AG08396 (cell line): ENCODE data around the gene NCS1.
"Not testable (repeated sequence)": the region's sequence is repeated elsewhere in the genome, so short reads cannot be mapped to it uniquely, and the experiment has no call there.

ENCODE experiments used
- DNase-seq: peaks from one replicate; pipeline ENCODE4 v3.0.0; 2012; ENCODE audit warnings: low spot score, mixed read lengths

The NCS1 gene

DNA sequence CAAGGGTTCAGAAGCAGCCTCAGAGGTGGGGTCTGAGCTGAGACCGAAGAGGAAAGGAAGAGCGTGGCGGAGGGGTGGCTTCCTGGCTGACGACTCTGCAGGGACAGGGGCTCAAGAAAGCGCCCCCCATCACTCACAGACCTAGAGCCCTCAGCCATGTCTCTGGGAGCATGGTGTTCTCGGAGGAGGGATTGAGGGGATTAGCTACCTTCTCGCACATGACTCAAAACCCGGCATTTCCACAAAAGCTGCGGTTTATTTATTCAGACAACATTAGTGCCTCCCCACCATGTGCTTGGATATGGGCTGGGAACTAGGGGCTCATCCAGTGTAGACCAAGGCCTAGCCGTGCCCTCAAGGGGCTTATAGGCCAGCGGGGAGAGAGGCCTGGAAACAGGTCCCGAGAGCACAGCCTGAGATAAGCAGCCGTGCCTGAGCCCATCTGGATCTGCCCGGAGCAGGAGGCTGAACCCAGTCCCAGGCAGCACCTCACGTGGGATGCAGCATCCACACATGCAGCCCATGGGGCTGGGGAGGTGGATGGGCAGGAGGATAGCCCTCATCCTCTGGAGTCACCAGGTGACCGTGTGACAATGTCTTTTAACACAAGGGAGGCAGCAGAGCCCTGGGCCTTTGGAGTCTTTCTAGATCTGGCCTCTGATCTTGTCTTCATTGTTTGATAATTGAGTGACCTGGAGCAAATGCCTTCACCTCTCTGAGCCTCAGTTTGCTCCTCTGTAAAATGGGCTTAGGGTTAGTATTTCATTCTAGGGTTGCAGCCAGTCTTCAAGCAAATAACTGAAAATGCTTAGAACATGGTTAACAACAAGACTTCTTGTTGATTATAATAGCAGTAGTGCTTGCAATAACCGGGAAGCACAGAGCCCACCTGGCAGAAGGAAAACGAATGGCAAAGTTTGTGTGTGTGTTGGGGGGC, 92.5 kb downstream of the NCS1 start:
- DNase-seq, result no peak

DNA sequence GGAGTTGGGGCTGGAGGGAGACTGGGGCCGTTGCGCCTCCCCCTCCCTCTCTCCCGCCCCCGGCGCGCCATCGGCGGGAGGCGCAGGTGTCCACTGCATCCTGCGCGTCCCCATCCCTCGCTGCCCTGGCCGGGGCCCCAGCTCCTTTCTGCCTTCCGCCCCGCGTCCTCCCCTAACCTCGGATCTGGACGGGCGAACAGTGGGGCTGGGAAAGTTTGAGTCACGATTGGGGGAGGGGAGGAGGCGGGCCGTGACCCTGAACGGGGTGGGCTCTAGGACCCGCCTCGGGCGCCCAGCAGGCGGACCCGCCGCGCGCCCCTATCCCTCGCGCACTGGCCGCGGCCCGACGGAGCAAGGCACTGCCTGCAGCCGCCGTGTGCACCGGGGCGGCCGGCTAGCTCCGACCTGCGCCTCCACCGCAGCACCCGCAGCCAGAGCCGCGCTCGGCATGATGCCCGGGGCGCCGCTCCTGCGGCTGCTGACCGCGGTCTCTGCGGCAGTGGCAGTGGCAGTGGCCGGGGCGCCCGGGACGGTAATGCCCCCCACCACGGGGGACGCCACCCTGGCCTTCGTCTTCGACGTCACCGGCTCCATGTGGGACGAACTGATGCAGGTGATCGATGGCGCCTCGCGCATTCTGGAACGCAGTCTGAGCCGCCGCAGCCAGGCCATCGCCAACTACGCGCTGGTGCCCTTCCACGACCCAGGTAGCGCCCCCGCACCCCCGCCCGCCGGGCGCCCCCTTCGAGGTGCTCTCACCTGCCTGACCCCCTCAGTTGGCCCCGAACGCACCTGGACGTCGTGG, 93.4 kb downstream of the NCS1 start, which contains the start of gene HMCN2:
TSS of gene HMCN2 (plus strand) at position 330 of the 805 bp plus-strand sequence. CDS start at position 449, 119 bp downstream.
- no peak for DNase-seq

DNA sequence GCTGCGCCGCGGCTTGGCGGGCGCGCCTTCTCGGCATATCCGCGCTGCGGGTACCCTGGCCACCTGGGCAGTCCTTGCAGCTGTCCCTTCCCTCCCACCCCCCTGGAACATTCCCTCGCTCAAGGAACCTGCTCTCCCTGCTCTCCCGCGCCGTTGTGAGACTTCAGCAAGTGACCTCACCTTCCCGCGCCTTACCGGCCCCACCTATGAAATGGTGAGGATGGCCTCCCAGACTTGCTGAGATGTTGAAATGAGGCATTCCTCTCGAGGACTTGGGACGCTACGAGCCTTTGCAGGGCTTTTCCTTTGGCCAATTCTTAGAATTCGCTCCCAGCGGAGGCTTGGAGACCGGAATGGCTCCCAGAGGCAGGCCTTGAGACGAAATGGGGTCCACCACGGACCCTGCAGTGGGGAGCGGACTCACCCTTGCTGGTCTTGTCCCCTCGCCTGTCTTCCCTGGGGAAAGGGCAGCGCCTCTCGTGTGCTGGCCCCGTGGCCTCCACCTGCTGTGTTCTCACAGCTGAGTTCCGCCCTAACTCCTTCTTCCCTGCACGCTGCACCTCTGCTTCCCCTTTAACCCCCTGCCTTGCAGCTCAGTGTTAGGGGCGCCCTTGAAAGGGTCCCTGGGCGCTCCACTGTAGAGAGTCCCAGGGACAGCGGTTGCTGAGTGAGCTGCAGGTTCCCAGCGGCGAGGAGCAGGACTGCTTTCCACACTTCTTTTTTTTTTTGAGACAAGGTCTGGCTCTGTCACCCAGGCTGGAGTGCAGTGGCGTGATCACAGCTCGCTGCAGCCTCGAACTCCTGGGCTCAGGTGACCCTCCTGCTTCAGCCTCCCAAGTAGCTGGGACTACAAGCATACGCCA, 94.3 kb downstream of the NCS1 start:
- no peak for DNase-seq

DNA sequence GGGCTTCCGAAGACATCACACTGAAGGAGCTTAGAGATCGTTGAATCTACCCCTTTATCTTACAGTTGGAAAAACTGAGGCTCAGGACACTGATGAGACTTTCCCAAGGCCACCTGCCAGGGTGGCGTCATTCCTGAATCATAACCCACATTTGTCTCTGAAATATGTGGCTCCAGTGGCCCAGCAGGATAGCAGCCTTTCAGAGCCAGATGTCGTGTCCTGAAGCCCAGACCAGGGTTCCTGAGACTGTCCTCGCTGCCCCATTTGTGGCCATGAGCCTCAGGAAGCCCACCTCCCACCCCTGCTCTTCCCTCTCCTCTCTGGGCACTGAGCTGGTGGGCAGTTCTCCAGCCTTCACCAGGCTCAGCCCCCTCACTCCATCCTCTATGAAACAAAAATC, 95.7 kb downstream of the NCS1 start:
- DNase-seq, result no peak

GRCh38 chr9:130268521-130269211, 96.5 kb downstream of the NCS1 start:
- DNase-seq, result no peak

DNA sequence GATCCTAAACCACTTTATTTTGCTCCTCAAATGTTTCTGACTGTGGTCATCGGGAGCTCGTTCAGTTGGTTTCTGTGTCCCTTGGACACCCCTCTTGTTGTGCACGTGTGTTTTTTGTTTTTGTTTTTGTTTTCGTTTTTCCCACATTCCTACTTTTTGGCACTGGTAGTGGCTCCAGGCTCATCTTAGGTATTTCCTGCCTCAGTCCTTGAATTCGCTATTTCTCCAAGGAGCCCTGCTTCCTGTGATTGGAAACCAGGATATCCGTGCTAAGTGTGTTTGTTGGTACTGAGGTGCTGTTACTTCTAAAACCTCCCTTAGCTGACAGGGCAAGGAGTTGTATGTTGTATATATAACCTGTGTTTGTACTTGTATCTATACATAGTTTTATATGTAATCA, 99.3 kb downstream of the NCS1 start:
- DNase-seq, result no peak

- no peak for DNase-seq
Measured at GRCh38 chr9:130275156-130275555, 103.0 kb downstream of the NCS1 start.

DNA sequence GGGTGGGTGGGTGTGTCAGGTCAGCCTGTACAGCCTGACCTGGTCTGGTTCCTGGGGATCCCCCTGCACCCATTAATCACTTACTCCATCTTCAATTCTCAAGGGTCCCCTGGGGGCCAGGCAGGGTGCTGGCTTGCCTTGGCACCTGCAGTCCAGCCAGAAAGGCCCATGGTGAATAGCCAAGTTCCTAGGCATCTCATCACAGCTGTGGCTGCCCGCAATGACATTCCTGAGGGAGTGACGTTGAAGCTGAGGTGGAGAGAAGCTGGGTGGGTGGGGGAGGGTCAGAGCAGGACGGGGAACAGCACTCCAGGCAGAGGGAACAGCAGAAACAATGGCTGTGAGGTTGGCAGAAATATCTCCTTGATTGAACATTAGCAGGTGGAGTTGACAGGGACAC, 103.9 kb downstream of the NCS1 start:
- DNase-seq, result peak; percentile 81

GRCh38 chr9:130276955-130277354, 104.8 kb downstream of the NCS1 start:
- DNase-seq, result no peak

- DNase-seq, result not testable (repeated sequence)
Measured at GRCh38 chr9:130277525-130277924, 105.3 kb downstream of the NCS1 start.

- DNase-seq, result no peak
Measured at GRCh38 chr9:130283539-130284248, 111.5 kb downstream of the NCS1 start.

- no peak for DNase-seq
Measured at GRCh38 chr9:130284249-130284625, 112.0 kb downstream of the NCS1 start.

DNA sequence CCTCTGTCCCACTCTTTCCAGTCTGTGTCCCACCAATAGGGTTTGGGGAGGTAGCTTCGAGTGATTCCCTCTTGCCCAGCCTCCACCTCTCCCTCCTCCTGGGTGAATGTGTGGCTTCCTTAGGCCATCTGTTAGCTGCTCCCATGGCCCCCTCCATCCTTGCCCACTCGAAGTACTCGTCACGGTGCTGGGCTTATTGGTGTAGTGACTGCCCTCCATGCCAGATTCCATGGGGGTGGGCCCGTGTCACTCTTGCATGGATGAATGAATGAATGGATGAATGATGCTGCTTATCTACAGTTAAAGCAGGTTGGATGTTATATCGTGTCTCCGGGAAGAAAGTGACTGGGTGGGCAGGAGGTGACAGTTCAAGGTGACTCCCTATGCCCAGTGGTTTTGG, 112.5 kb downstream of the NCS1 start:
- DNase-seq, result no peak

- no peak for DNase-seq
Measured at GRCh38 chr9:130285271-130285670, 113.1 kb downstream of the NCS1 start.

GRCh38 chr9:130286072-130286770, 114.0 kb downstream of the NCS1 start:
- no peak for DNase-seq
